OCI-LY7 (cell line): ENCODE results near the gene SRGAP2B.
"Not testable (repeated sequence)": the region's sequence is repeated elsewhere in the genome, so short reads cannot be mapped to it uniquely, and the experiment has no call there.

ENCODE experiments used
- CTCF ChIP-seq: fragments of 200-600 bp; sonication (generic); conservative IDR thresholded peaks from 2 replicates; pipeline ENCODE4 v1.5.1; 2014; ENCODE audit warnings: mild to moderate bottlenecking, antibody characterized with exemption, low read length, moderate library complexity, mixed read lengths
- EZH2phosphoT487 ChIP-seq: fragments of 200-600 bp; sonication (generic); IDR thresholded peaks from 2 replicates; pipeline ENCODE4 v1.6.1; 2018; ENCODE audit warnings: low read depth, borderline replicate concordance, mild to moderate bottlenecking, mixed run types, antibody characterized with exemption, low read length, moderate library complexity, mixed read lengths

- not testable (repeated sequence) for TF ChIP-seq CTCF, EZH2phosphoT487
Measured at GRCh38 chr1:144982802-144983525, 112.2 kb downstream of the SRGAP2B start.
